ENCODE data around the gene EPOP. TPM values are rescaled to one million over a fixed set of nuclear protein-coding genes. Genes with fewer than 3 reads are reported as not detected.

The EPOP gene
- total and polyA plus RNA-seq, 2 of the 13 experiments (the other 11 are each of a cell fraction or from before 2014, with no cell fraction given), result 14.7 to 37.8 TPM

DNA sequence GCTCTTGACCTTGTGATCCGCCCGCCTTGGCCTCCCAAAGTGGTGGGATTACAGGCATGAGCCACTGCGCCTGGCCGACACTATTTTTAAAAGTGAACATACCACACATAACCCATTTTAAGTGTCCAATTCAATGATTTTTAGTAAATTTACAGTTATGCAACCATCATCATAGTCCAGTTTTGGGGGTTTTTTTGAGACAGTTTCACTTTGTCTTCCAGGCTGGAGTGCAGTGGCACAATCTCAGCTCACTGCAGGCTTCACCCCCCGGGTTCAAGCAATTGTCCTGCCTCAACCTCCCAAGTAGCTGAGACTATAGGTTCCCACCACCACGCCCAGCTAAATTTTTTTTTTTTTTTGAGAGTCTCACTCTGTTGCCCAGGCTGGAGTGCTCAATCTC lies 3.1 kb upstream of the EPOP start:
- DNase-seq (ENCODE audit: low spot score), result no peak
- H2AFZ ChIP-seq (ENCODE audit: low read length), result no peak overlapping the region
- intact Hi-C loops (cut with micrococcal nuclease; ENCODE audit: unreplicated experiment), result loop anchor here (1.0 to 2.0 kb wide), 4 partner anchors 13 to 57 kb away; partner anchors contain the start of gene CISD3
- POLR2A ChIA-PET, result interaction anchor here (1.0 to 5.2 kb wide), 6 partner anchors 10 to 87 kb away, joined by 3 to 88 read pairs (median 6); partner anchors contain the start of genes CISD3 and MLLT6
- peaks cover 2% of the 10 kb centered on the region; the same call in 1 of the 2 replicates for H4K20me1 ChIP-seq (ENCODE audit: insufficient read depth, low read length)
- H3K4me3 ChIP-seq (replicated peaks in 1 of 3; ENCODE audit: insufficient read depth in 1 of 3, low read depth in 2 of 3, low read length in 3 of 3), result no peak overlapping the region
- CTCF ChIA-PET (ENCODE audit: low intra/inter-chr PET ratio, low total read pairs), result interaction anchor here (1.6 to 4.5 kb wide), 2 partner anchors 52 to 57 kb away, joined by 6 to 37 read pairs; partner anchors contain the start of gene CISD3
- BruUV-seq (replicated peaks), result no TSS peak
- TF ChIP-seq ZNF17 (CRISPR knock-in tag; IDR thresholded peaks at IDR 0.05), result 0 out of 2 replicates have a peak, but pooled peaks have one; percentile 4
- TF ChIP-seq, protein P1, sequence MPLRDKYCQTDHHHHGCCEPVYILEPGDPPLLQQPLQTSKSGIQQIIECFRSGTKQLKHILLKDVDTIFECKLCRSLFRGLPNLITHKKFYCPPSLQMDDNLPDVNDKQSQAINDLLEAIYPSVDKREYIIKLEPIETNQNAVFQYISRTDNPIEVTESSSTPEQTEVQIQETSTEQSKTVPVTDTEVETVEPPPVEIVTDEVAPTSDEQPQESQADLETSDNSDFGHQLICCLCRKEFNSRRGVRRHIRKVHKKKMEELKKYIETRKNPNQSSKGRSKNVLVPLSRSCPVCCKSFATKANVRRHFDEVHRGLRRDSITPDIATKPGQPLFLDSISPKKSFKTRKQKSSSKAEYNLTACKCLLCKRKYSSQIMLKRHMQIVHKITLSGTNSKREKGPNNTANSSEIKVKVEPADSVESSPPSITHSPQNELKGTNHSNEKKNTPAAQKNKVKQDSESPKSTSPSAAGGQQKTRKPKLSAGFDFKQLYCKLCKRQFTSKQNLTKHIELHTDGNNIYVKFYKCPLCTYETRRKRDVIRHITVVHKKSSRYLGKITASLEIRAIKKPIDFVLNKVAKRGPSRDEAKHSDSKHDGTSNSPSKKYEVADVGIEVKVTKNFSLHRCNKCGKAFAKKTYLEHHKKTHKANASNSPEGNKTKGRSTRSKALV (CRISPR knock-in tag; IDR thresholded peaks at IDR 0.05), result no peak
- peaks cover 8% of the 10 kb centered on the region for H3K79me2 ChIP-seq (ENCODE audit: insufficient read depth, low read length)
- no peak for FAIRE-seq
- in situ Hi-C loops (cut with HindIII; ENCODE audit: extremely low pct_ligation_motif_present, low pct_unique_long_range_greater_than_20kb), result loop anchor here (5.0 kb wide), 1 partner anchor 54 kb away; the partner anchor contains the start of gene CISD3
- no peak overlapping the region for H3K9ac ChIP-seq (ENCODE audit: insufficient read depth, low read depth, low read length)
- no peak for ATAC-seq
- no peaks in the 10 kb centered on the region for H3K9me3 ChIP-seq (ENCODE audit: low read length)
- peaks cover 61% of the 10 kb centered on the region for H3K4me1 ChIP-seq (ENCODE audit: insufficient read depth, low read length)
- 76% methylated on average over 6 of the region's 6 CpGs for WGBS (ENCODE audit: low lambda C conversion rate)
- H3K4me2 ChIP-seq (ENCODE audit: low read depth, low read length), result no peak overlapping the region
- H3K36me3 ChIP-seq (replicated peaks in 1 of 2; ENCODE audit: control insufficient read depth in 1 of 2, insufficient read depth in 2 of 2, low read length in 2 of 2), result no peaks in the 10 kb centered on the region
- no peaks in the 10 kb centered on the region for H3K27me3 ChIP-seq (ENCODE audit: control insufficient read depth in 1 of 2, insufficient read depth in 2 of 2, low read length in 2 of 2)
- H3K27ac ChIP-seq (ENCODE audit: extremely low read length, insufficient read depth, low read length), result no peak overlapping the region

DNA sequence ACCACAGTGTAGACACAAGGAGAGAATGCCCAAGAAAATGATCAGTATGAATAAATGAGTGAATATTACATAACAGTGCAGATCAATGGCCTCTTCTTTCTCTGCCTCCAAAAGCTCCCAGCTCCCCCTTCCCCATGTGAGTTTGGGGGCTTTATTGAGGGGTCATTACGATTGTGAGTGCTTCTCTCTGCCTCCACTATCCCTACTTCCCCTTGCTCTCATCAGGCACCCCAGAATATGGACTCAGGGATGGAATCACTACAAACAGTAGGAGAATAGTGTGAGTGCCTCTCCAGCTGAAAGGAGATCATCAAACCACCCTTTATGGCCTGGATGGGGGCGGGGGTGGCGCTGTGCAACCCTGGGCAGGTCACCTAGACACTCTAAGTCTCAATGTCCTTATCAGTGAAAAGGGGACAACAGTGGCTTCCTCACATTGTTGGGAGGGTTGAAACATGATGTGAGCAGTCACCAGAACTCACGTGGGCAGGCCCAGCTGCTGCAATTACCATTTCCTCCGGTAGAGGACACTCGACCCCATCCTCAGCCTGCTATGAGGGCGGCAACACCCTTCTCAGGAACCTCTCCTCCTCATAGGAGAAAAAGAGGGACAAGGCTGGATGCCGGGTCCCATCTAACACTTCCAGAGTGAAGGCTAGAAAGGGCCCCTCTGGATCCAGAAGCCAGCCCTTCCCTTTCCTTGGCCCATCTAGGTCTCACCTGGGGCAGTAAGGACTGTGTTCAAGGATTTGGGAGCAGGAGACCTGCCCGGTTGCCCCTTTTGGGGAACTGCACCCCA lies 2.1 kb upstream of the EPOP start:
- in situ Hi-C loops (cut with HindIII; ENCODE audit: extremely low pct_ligation_motif_present, low pct_unique_long_range_greater_than_20kb), result loop anchor here (5.0 kb wide), 1 partner anchor 55 kb away; the partner anchor contains the start of gene CISD3
- DNase-seq (ENCODE audit: low spot score) (peak; percentile 93), ATAC-seq (peak; percentile 65), FAIRE-seq (no peak)
- POLR2A ChIA-PET, result interaction anchor here (0.7 to 5.2 kb wide), 18 partner anchors 11 to 177 kb away, joined by 3 to 88 read pairs (median 6); partner anchors contain the start of genes CISD3 and MLLT6
- H2AFZ ChIP-seq (ENCODE audit: low read length), result no peak overlapping the region
- no peak overlapping the region for H3K4me3 ChIP-seq (replicated peaks in 1 of 3; ENCODE audit: insufficient read depth in 1 of 3, low read depth in 2 of 3, low read length in 3 of 3)
- H3K9ac ChIP-seq (ENCODE audit: insufficient read depth, low read depth, low read length), result no peak overlapping the region
- peaks cover 70% of the 10 kb centered on the region for H3K4me1 ChIP-seq (ENCODE audit: insufficient read depth, low read length)
- CTCF ChIA-PET (ENCODE audit: low intra/inter-chr PET ratio, low total read pairs), result interaction anchor here (0.7 to 4.5 kb wide), 3 partner anchors 27 to 58 kb away, joined by 3 to 37 read pairs (median 6); partner anchors contain the start of gene CISD3
- H4K20me1 ChIP-seq (ENCODE audit: insufficient read depth, low read length), result peaks cover 7% of the 10 kb centered on the region
- intact Hi-C loops (cut with micrococcal nuclease; ENCODE audit: unreplicated experiment), result loop anchor here (1.0 to 2.0 kb wide), 4 partner anchors 14 to 58 kb away; partner anchors contain the start of gene CISD3
- no peaks in the 10 kb centered on the region for H3K36me3 ChIP-seq (replicated peaks in 1 of 2; ENCODE audit: control insufficient read depth in 1 of 2, insufficient read depth in 2 of 2, low read length in 2 of 2)
- H3K4me2 ChIP-seq (ENCODE audit: low read depth, low read length), result peak overlapping the region; percentile 34
- peaks cover 14% of the 10 kb centered on the region for H3K79me2 ChIP-seq (ENCODE audit: insufficient read depth, low read length)
- no peaks in the 10 kb centered on the region; a peak in 1 of 5 replicates for H3K27me3 ChIP-seq (ENCODE audit: control insufficient read depth in 1 of 2, insufficient read depth in 2 of 2, low read length in 2 of 2)
- BruUV-seq (replicated peaks), result no TSS peak
- WGBS (ENCODE audit: low lambda C conversion rate), result 13% methylated on average over 9 of the region's 9 CpGs
- H3K9me3 ChIP-seq (ENCODE audit: low read length), result no peaks in the 10 kb centered on the region
- no peak overlapping the region for H3K27ac ChIP-seq (ENCODE audit: extremely low read length, insufficient read depth, low read length)
- TF ChIP-seq, protein P2, sequence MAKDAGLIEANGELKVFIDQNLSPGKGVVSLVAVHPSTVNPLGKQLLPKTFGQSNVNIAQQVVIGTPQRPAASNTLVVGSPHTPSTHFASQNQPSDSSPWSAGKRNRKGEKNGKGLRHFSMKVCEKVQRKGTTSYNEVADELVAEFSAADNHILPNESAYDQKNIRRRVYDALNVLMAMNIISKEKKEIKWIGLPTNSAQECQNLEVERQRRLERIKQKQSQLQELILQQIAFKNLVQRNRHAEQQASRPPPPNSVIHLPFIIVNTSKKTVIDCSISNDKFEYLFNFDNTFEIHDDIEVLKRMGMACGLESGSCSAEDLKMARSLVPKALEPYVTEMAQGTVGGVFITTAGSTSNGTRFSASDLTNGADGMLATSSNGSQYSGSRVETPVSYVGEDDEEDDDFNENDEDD (CRISPR knock-in tag; IDR thresholded peaks at IDR 0.05; ENCODE audit: borderline replicate concordance), result peak; percentile 72
- TF ChIP-seq NR2F1 (CRISPR knock-in tag; IDR thresholded peaks at IDR 0.05), result 0 out of 4 replicates have a peak, but pooled peaks of 1 of the 2 experiments have one; percentile 8
- peak; percentile 46; the same call in 1 of the 2 replicates for TF ChIP-seq HIVEP1 (CRISPR knock-in tag; IDR thresholded peaks at IDR 0.05)
- no peak for TF ChIP-seq SCMH1 (CRISPR knock-in tag; IDR thresholded peaks at IDR 0.05; ENCODE audit: borderline replicate concordance)
- TF ChIP-seq HOXA5 (CRISPR knock-in tag; IDR thresholded peaks at IDR 0.05), result peak; percentile 69; the same call in 1 of the 2 replicates
- TF ChIP-seq ZKSCAN8 (CRISPR knock-in tag; IDR thresholded peaks at IDR 0.05; ENCODE audit: borderline replicate concordance), result peak; percentile 69; the same call in 1 of the 2 replicates
